LNCAP (cell line): ENCODE measurements around the gene ELF2.

Experiments
- TF ChIP-seq, protein P1 (sequence below): fragments of 450-650 bp; IDR thresholded peaks from 2 replicates; pipeline ENCODE4 v1.5.1; 2017; ENCODE audit warnings: mild to moderate bottlenecking

ELF2 gene

DNA sequence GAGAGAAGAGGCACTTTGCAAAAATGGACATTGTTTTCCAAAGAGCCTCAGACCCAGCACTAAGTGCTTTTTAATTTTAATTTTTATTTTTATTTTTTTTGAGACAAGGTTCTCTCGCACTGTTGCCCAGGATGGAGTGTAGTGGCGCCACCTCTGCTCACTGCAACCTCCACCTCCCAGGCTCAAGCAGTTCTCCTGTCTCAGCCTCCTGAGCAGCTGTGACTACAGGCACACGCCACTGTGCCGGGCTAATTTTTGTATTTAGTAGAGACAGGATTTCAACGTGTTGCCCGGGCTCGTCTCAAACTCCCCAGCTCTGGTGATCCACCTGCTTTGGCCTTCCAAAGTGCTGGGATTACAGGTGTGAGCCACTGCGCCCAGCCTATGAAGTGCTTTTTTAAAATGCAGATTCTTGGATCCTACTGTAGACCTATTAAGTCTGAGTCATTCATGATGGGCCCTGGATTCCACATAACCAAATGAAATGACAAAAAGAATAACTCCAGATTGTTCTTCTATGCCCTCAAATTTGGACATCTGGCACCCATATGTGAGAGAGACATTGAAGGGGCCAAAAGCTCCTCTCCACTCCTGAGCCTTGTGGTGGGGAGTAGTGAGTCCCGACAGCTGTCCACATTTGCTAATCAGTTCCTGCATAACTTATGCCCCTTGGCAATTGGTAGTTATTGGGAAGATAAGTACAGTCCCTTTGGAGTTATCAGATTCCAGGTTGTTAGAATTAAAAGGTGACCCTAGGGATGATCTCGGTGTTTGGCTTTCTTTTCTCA, 157.9 kb downstream of the ELF2 start:
- TF ChIP-seq, protein P1, sequence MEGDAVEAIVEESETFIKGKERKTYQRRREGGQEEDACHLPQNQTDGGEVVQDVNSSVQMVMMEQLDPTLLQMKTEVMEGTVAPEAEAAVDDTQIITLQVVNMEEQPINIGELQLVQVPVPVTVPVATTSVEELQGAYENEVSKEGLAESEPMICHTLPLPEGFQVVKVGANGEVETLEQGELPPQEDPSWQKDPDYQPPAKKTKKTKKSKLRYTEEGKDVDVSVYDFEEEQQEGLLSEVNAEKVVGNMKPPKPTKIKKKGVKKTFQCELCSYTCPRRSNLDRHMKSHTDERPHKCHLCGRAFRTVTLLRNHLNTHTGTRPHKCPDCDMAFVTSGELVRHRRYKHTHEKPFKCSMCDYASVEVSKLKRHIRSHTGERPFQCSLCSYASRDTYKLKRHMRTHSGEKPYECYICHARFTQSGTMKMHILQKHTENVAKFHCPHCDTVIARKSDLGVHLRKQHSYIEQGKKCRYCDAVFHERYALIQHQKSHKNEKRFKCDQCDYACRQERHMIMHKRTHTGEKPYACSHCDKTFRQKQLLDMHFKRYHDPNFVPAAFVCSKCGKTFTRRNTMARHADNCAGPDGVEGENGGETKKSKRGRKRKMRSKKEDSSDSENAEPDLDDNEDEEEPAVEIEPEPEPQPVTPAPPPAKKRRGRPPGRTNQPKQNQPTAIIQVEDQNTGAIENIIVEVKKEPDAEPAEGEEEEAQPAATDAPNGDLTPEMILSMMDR: no peak

DNA sequence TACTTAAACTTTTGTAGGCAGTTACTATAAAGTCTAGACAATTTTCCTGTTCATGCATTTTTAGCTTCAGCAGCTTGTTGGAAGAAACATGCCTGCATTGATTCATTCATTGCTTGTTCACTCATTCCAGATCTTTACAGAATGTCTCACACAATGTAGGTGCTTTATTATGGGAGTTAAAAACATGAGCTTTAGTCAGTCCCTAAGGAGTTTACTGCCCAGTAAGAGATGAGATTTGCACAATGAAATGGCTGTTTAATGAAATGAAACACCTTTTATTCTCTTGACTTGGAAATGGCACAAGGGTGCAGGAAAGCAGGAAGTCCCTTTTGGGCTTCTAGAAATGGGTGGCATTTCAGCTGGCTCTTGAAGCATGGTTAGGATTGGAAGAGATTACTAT, 158.5 kb downstream of the ELF2 start:
- TF ChIP-seq, protein P1: no peak

DNA sequence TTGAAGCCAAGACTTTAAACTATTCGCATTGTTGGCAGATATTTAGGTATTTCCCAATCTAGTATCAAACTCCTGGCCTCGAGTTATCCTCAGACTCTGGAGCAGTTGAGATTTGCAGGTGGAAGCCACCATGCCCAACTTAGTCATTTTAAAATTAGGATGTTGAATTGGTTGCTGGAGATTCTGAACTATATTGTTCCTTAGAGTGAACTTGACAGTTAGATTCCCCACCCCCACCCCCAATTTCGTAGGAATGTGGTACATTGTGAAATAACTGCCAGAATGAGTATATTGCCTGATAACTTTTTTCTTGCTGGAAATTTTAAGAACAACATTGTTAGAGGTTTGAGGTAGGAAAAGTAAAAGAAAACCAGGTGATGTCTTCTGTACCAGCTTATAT, 159.2 kb downstream of the ELF2 start:
- TF ChIP-seq, protein P1: no peak

DNA sequence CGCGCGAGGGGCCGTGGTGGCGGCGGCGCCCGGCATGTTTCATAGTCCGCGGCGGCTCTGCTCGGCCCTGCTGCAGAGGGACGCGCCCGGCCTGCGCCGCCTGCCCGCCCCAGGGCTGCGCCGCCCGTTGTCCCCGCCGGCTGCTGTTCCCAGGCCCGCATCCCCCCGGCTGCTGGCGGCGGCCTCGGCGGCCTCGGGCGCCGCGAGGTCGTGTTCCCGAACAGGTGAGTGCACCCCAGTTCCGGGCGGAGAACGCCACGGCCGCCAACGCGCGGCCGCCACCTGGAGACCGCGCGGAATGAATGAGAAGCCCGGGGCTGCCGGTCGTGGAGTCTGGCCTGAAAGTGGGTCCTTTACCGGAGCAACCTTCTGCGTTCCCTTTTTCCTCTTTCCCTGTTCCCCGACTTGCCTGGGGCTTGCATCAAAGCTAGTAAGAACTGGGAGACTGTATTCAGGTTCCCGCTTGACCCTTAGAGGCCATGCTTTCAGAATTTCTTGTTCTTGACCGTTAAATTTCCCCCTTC, 161.0 kb downstream of the ELF2 start:
- TF ChIP-seq, protein P1: no peak

DNA sequence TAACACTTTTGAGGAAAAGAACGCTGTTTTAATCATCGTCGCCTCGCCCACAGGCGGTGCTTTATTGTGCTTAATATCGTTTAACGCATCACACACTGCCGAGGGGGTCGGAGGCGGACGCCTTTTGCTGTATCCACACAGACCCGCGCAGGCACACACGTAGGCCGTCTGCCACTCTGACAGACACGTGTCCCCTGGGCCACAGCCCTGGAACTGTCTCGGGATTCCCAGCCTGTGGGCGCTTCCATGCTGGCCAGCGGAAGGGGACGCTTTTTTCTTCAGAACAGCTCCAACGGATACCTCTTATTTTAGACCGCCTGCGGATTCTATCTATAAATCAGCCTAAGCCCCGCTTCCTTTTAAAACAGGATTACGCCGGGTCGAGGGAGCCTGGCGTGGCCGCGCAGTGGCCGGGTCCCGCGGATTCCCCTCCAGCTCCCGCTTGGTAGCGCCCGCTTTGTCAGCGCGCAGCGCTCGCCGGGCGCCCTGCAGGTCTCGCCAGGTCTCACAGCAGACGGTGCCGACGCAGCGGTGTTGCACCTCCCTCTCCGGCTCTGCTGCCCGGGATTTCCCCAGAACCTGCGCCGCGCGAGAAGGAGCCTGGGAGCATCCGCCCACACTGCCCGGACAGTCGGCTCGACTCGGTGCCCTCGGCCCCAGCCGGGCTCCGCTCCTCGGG, 161.6 kb downstream of the ELF2 start, which contains the start of gene NOCT:
NOCT (plus strand) TSS at position 513 of the 679 bp plus-strand sequence. CDS start 201 bp downstream, outside the sequence.
- TF ChIP-seq, protein P1: no peak

DNA sequence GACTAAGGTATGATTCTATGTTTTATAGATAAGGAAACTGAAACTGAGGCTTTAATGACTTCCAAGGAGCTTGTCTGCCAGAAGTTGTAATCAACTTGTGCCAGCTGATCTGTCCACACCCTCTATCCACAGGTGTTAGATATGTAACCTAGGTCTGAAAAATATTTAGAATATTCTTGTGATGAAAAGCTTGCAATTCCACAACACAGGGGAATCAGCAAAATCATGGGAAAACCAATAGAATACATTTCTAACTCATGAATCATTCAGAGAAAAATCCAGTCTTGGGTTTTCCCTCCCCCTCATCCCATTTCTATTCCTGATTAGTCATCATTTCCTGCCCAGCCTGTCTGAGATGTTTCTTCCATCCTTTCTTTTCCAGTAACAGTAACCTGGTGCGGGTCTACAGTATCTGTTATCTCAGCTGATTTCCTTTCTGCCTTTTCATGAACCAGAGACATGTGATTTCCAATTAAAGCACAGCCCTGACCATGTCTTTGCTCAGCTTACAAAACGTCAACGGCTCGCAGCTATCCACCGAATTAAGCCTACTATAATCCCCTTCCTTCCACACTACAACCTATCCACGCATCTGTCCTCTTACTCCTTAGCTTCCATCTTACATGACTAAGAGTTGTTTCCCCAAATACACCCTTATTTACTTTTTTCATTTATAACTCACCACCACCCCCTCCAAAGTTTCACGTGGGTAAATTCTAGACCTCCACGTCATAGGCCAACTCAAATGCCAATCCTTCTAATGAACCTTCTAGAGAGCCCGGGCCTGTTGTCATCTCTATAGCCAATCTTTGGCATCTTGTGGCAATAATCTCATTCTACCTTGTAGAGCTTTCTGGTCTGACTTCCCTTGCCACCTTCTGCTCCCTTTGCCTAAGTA, 162.4 kb downstream of the ELF2 start:
- TF ChIP-seq, protein P1: no peak
